Endothelial cell of umbilical vein (primary cell): ENCODE data around the gene TUBB1. TPM values are rescaled to one million over a fixed set of nuclear protein-coding genes. Genes with fewer than 3 reads are reported as not detected.

Experiments
- BruUV-seq: library from RNA; stranded (reverse); fragments of 400-500 nt; replicated peaks from 2 replicates; lab custom pipeline; 2021; lab: Mats Ljungman, UMichigan
- CTCF ChIA-PET: fragments of 300-600, 350-600 bp; sonication (Branson Sonifier 250); formaldehyde crosslinking; loops from one replicate; lab custom pipeline; 2021; ENCODE audit warnings: antibody characterized with exemption, inconsistent platforms; lab: Charles Lee
- POLR2A ChIA-PET: fragments of 300-600, 350-600 bp; sonication (Branson Sonifier 250); formaldehyde crosslinking; loops from one replicate; lab custom pipeline; 2021; ENCODE audit warnings: antibody characterized with exemption, inconsistent platforms; lab: Charles Lee
- DNase-seq: peaks from one replicate; pipeline ENCODE4 v3.0.0-alpha.2; 2011; ENCODE audit warnings: low read depth, low spot score
- FAIRE-seq: peaks from 2 replicates; lab custom pipeline; 2011; peaks lifted over from hg19 to GRCh38; lab: Jason Lieb, UNC
- H2AFZ ChIP-seq: 2 replicates; pipeline ENCODE4 v1.6.0; 2012; ENCODE audit warnings: low read depth, low read length, control low read depth, inconsistent platforms
- H3K27ac ChIP-seq: 2 replicates; pipeline ENCODE4 v1.5.1; 2011; ENCODE audit warnings: low read depth, mild to moderate bottlenecking, control low read depth, low read length, moderate library complexity; ENCODE audit not compliant: insufficient read depth
- H3K27me3 ChIP-seq, 2 experiments: 2 replicates each; pipeline versions ENCODE4 v1.6.0 to v1.6.1; 2011; ENCODE audit warnings: low read length in 2 of 2, mixed read lengths in 1 of 2; ENCODE audit not compliant: control insufficient read depth in 2 of 2, insufficient read depth in 2 of 2
- H3K36me3 ChIP-seq, 2 experiments: 2 replicates in 1 of 2; 3 replicates in 1 of 2; pipeline ENCODE4 v1.5.1; 2011; ENCODE audit warnings: low read length in 2 of 2, mild to moderate bottlenecking in 1 of 2, moderate library complexity in 1 of 2; ENCODE audit not compliant: control insufficient read depth in 2 of 2, insufficient read depth in 2 of 2; ENCODE audit errors: extremely low read depth in 1 of 2
- H3K4me1 ChIP-seq: 3 replicates; pipeline ENCODE4 v1.5.1; 2011; ENCODE audit warnings: mild to moderate bottlenecking, low read length; ENCODE audit not compliant: control insufficient read depth, insufficient read depth; ENCODE audit errors: extremely low read depth
- H3K4me2 ChIP-seq: 2 replicates; pipeline ENCODE4 v1.6.1; 2011; ENCODE audit warnings: low read length, control low read depth, mixed read lengths; ENCODE audit not compliant: insufficient read depth
- H3K4me3 ChIP-seq, 3 experiments: fragments of 200-600 bp in 1 of 3; sonication (generic), shearing (Covaris generic) in 1 of 3; replicated peaks in 1 of 3; 2 replicates each; pipeline ENCODE4 v1.5.1; 2011 to 2016; ENCODE audit warnings: control low read depth in 3 of 3, low read length in 3 of 3, mild to moderate bottlenecking in 2 of 3, inconsistent platforms in 1 of 3, low read depth in 1 of 3, moderate library complexity in 1 of 3; ENCODE audit not compliant: insufficient read depth in 1 of 3
- H3K79me2 ChIP-seq: 2 replicates; pipeline ENCODE4 v1.6.0; 2012; ENCODE audit warnings: low read length, inconsistent platforms; ENCODE audit not compliant: control insufficient read depth, insufficient read depth
- H3K9ac ChIP-seq: replicated peaks from 2 replicates; pipeline ENCODE3; 2011; ENCODE audit warnings: low read length, control low read depth; ENCODE audit not compliant: insufficient read depth; ENCODE audit errors: extremely low read depth
- H3K9me1 ChIP-seq: replicated peaks from 3 replicates; pipeline ENCODE4 v1.6.0; 2011; ENCODE audit warnings: mild to moderate bottlenecking, low read length; ENCODE audit not compliant: control insufficient read depth, insufficient read depth; ENCODE audit errors: extremely low read depth
- H3K9me3 ChIP-seq: replicated peaks from 2 replicates; pipeline ENCODE4 v1.5.1; 2012; ENCODE audit warnings: low read length, inconsistent platforms; ENCODE audit not compliant: control insufficient read depth, insufficient read depth
- H4K20me1 ChIP-seq: replicated peaks from 2 replicates; pipeline ENCODE3; 2011; ENCODE audit warnings: mild to moderate bottlenecking, low read length; ENCODE audit not compliant: control insufficient read depth, insufficient read depth; ENCODE audit errors: extremely low read depth
- CTCF ChIP-seq, 2 donors: IDR thresholded peaks; 1 replicate in 1 of 2; 2 replicates in 1 of 2; pipeline ENCODE4 v1.5.1; 2011; ENCODE audit warnings: low read length in 2 of 2, mild to moderate bottlenecking in 2 of 2, moderate library complexity in 2 of 2, control low read depth in 1 of 2, inconsistent platforms in 1 of 2, low read depth in 1 of 2; ENCODE audit not compliant: insufficient read depth in 1 of 2; ENCODE audit errors: extremely low read depth in 1 of 2
- EZH2 ChIP-seq: IDR thresholded peaks from 2 replicates; pipeline ENCODE4 v1.6.1; 2012; ENCODE audit warnings: borderline replicate concordance, low read depth, mild to moderate bottlenecking, moderate library complexity, low read length, inconsistent platforms; ENCODE audit not compliant: severe bottlenecking
- FOS ChIP-seq: IDR thresholded peaks from 2 replicates; pipeline ENCODE4 v1.6.1; 2011; ENCODE audit warnings: mild to moderate bottlenecking, low read length, moderate library complexity, borderline replicate concordance; ENCODE audit not compliant: insufficient read depth
- GATA2 ChIP-seq: IDR thresholded peaks from 2 replicates; pipeline ENCODE4 v1.7.0; 2011; ENCODE audit warnings: low read depth, mild to moderate bottlenecking, moderate library complexity, mixed read lengths, low read length; ENCODE audit not compliant: insufficient read length, insufficient read depth
- JUN ChIP-seq: IDR thresholded peaks from 2 replicates; pipeline ENCODE4 v1.6.1; 2011; ENCODE audit warnings: borderline replicate concordance, low read depth; ENCODE audit not compliant: insufficient read length, insufficient read depth
- MYC ChIP-seq: IDR thresholded peaks from one replicate; pipeline ENCODE4 v1.6.1; 2011; ENCODE audit warnings: mild to moderate bottlenecking, low read depth, low read length
- POLR2A ChIP-seq: IDR thresholded peaks from 2 replicates; pipeline ENCODE4 v1.6.1; 2012; ENCODE audit warnings: low read depth, mild to moderate bottlenecking, control low read depth, low read length
- POLR2AphosphoS5 ChIP-seq: IDR thresholded peaks from 2 replicates; pipeline ENCODE4 v1.6.1; 2012; ENCODE audit warnings: low read depth, mild to moderate bottlenecking, control low read depth, low read length, moderate library complexity; ENCODE audit not compliant: insufficient read depth
- dilution Hi-C: fragments of 300-500 bp; cut with MboI; formaldehyde crosslinking; loops from one replicate; pipeline ENCODE4 v1.15.0; 2019; ENCODE audit warnings: low sequenced_read_pairs; ENCODE audit not compliant: extremely low pct_ligation_motif_present
- intact Hi-C: fragments of 100-400 bp; cut with micrococcal nuclease; formaldehyde crosslinking; loops from one replicate; pipeline ENCODE4 v1.10.0; 2022
- polyA plus RNA-seq, 4 experiments: library from polyadenylated mRNA; depleted of rRNA in 3 of 4; stranded (reverse) in 3 of 4; unstranded in 1 of 4; fragments of >200 nt; gene quantifications; 2 replicates each; pipeline versions ENCODE4 v1.2.1 to v1.2.3, GENCODE V29; 2011 to 2012; ENCODE audit warnings: missing spikeins in 1 of 4
- total RNA-seq: library from RNA; stranded (reverse); gene quantifications from 2 replicates; pipeline ENCODE4 v1.2.3, GENCODE V29; 2021
- TF ChIP-seq, protein P1 (sequence below): IDR thresholded peaks from 2 replicates; pipeline ENCODE4 v1.6.1; 2011; ENCODE audit not compliant: insufficient read depth, insufficient read length

TUBB1 gene
- total and polyA plus RNA-seq, 2 donors (not counting 3 experiments of a cell fraction or from before 2014, with no cell fraction given) = 0.04 TPM; not detected in 1

GRCh38 chr20:58978351-58979190 lies 40.7 kb upstream of the TUBB1 start:
- dilution Hi-C loops (no loop called here), intact Hi-C loops (no loop called here)
- no peak for DNase-seq
- no peak overlapping the region for H2AFZ ChIP-seq
- no peaks in the 10 kb centered on the region for H4K20me1 ChIP-seq
- ChIA-PET CTCF (interaction anchor here (0.8 to 3.7 kb wide), 4 partner anchors 71 to 109 kb away, joined by 3 to 12 read pairs (median 4); no protein-coding TSS in a partner anchor), POLR2A (no interaction called here)
- peaks cover 19% of the 10 kb centered on the region for H3K79me2 ChIP-seq
- no peaks in the 10 kb centered on the region for H3K9me3 ChIP-seq
- peaks cover 3% of the 10 kb centered on the region for H3K4me1 ChIP-seq
- no peaks in the 10 kb centered on the region for H3K36me3 ChIP-seq
- BruUV-seq = no TSS peak
- no peak overlapping the region for H3K4me3 ChIP-seq
- no peak overlapping the region for H3K27ac ChIP-seq
- H3K27me3 ChIP-seq = peaks cover 0 to 1% of the 10 kb centered on the region in 2 experiments
- no peak overlapping the region for H3K4me2 ChIP-seq
- TF ChIP-seq CTCF (IDR thresholded peaks at IDR 0.05; ENCODE audit: extremely low read depth in 1 of 2, insufficient read depth in 1 of 2, low read depth in 1 of 2, low read length in 2 of 2) (no peak), GATA2 (no peak), POLR2A (no peak), MYC (no peak), POLR2AphosphoS5 (no peak), EZH2 (no peak), JUN (no peak), FOS (no peak)
- TF ChIP-seq, protein P1, sequence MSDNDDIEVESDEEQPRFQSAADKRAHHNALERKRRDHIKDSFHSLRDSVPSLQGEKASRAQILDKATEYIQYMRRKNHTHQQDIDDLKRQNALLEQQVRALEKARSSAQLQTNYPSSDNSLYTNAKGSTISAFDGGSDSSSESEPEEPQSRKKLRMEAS = no peak
- H3K9ac ChIP-seq = no peak overlapping the region
- FAIRE-seq = no peak
- no peaks in the 10 kb centered on the region for H3K9me1 ChIP-seq
